ENCODE data around the gene POLRMT. TPM values are rescaled to one million over a fixed set of nuclear protein-coding genes. Genes with fewer than 3 reads are reported as not detected.
A peak's percentile ranks its signal among the peaks of the same experiment; 100 is the strongest.

The POLRMT gene
- total RNA-seq, 6 donors from 2014 or later = 26.7 to 86.5 (median 50.9) TPM

GRCh38 chr19:592101-592500, 41.2 kb downstream of the POLRMT start:
- Histone ChIP-seq H3K27ac (no peak overlapping the region), H3K4me3 (no peak overlapping the region), H3K9me3 (no peaks in the 10 kb centered on the region), H3K36me3 (no peaks in the 10 kb centered on the region), H3K4me1 (peaks cover 10 to 34% (median 20%) of the 10 kb centered on the region in 4 donors), H3K27me3 (peaks cover 3 to 46% (median 32%) of the 10 kb centered on the region in 4 donors)
- no peak for ATAC-seq (ENCODE audit: low FRiP score in 2 of 2)
- 78 to 84% methylated on average over 10 to 17 of the region's 19 CpGs for WGBS, 2 donors
- TF ChIP-seq POLR2A (IDR thresholded peaks at IDR 0.05) (no peak), CTCF (IDR thresholded peaks at IDR 0.05) (no peak), EP300 (IDR thresholded peaks at IDR 0.05) (no peak), POLR2AphosphoS5 (IDR thresholded peaks at IDR 0.05) (no peak)
- peak in 1 of 2 donors; percentile 49 for DNase-seq

GRCh38 chr19:591099-591958, 42.0 kb downstream of the POLRMT start:
- Histone ChIP-seq H3K27me3 (peaks cover 3 to 49% (median 32%) of the 10 kb centered on the region in 4 donors), H3K27ac (no peak overlapping the region), H3K9me3 (no peaks in the 10 kb centered on the region), H3K36me3 (no peaks in the 10 kb centered on the region), H3K4me3 (no peak overlapping the region), H3K4me1 (peaks cover 10 to 34% (median 20%) of the 10 kb centered on the region in 4 donors)
- ATAC-seq (ENCODE audit: low FRiP score in 2 of 2) = peak in 1 of 2 donors; percentile 53
- peak in 1 of 2 donors; percentile 89 for DNase-seq
- TF ChIP-seq POLR2AphosphoS5 (IDR thresholded peaks at IDR 0.05) (no peak), EP300 (IDR thresholded peaks at IDR 0.05) (no peak), POLR2A (IDR thresholded peaks at IDR 0.05) (no peak), CTCF (IDR thresholded peaks at IDR 0.05) (no peak)
- 37 to 62% methylated on average over 13 to 63 of the region's 75 CpGs for whole genome bisulfite sequencing, 2 donors

GRCh38 chr19:590750-591098, 42.6 kb downstream of the POLRMT start:
- Histone ChIP-seq H3K27ac (no peak overlapping the region), H3K4me1 (peaks cover 10 to 34% (median 20%) of the 10 kb centered on the region in 4 donors), H3K4me3 (peak overlapping the region in 2 of 4 donors; percentile 6 to 31), H3K27me3 (peaks cover 3 to 49% (median 32%) of the 10 kb centered on the region in 4 donors), H3K9me3 (no peaks in the 10 kb centered on the region), H3K36me3 (no peaks in the 10 kb centered on the region)
- TF ChIP-seq POLR2A (IDR thresholded peaks at IDR 0.05) = no peak
- TF ChIP-seq EP300 (IDR thresholded peaks at IDR 0.05) = no peak
- no peak for TF ChIP-seq POLR2AphosphoS5 (IDR thresholded peaks at IDR 0.05)
- TF ChIP-seq CTCF (IDR thresholded peaks at IDR 0.05) = no peak
- ATAC-seq (ENCODE audit: low FRiP score in 2 of 2) (no peak), DNase-seq (no peak)
- WGBS, 2 donors = 12 to 14% methylated on average over 5 to 18 of the region's 41 CpGs

GRCh38 chr19:590396-590745, 43.0 kb downstream of the POLRMT start:
- WGBS, 2 donors = 1% methylated on average over 15 of the region's 50 CpGs; no CpG with 5 or more reads in 1 of the 2 donors
- peak overlapping the region in 3 of 4 donors; percentile 6 to 31 (median 18) for H3K4me3 ChIP-seq
- no peaks in the 10 kb centered on the region for H3K36me3 ChIP-seq
- DNase-seq = peak in 1 of 2 donors; percentile 84
- peaks cover 3 to 49% (median 32%) of the 10 kb centered on the region in 4 donors for H3K27me3 ChIP-seq
- no peak overlapping the region for H3K27ac ChIP-seq
- peaks cover 10 to 34% (median 20%) of the 10 kb centered on the region in 4 donors for H3K4me1 ChIP-seq
- no peak for ATAC-seq (ENCODE audit: low FRiP score in 2 of 2)
- TF ChIP-seq POLR2A (IDR thresholded peaks at IDR 0.05) (no peak), EP300 (IDR thresholded peaks at IDR 0.05) (no peak), CTCF (IDR thresholded peaks at IDR 0.05) (no peak), POLR2AphosphoS5 (IDR thresholded peaks at IDR 0.05) (no peak)
- H3K9me3 ChIP-seq = no peaks in the 10 kb centered on the region
